Endothelial cell of umbilical vein (primary cell): ENCODE data around the gene PKNOX2. TPM values are rescaled to one million over a fixed set of nuclear protein-coding genes. Genes with fewer than 3 reads are reported as not detected.

Experiments
- BruUV-seq: library from RNA; stranded (reverse); fragments of 400-500 nt; replicated peaks from 2 replicates; lab custom pipeline; 2021; lab: Mats Ljungman, UMichigan
- CTCF ChIA-PET: fragments of 300-600, 350-600 bp; sonication (Branson Sonifier 250); formaldehyde crosslinking; loops from one replicate; lab custom pipeline; 2021; ENCODE audit warnings: antibody characterized with exemption, inconsistent platforms; lab: Charles Lee
- POLR2A ChIA-PET: fragments of 300-600, 350-600 bp; sonication (Branson Sonifier 250); formaldehyde crosslinking; loops from one replicate; lab custom pipeline; 2021; ENCODE audit warnings: antibody characterized with exemption, inconsistent platforms; lab: Charles Lee
- DNase-seq: peaks from one replicate; pipeline ENCODE4 v3.0.0-alpha.2; 2011; ENCODE audit warnings: low read depth, low spot score
- FAIRE-seq: peaks from 2 replicates; lab custom pipeline; 2011; peaks lifted over from hg19 to GRCh38; lab: Jason Lieb, UNC
- H2AFZ ChIP-seq: 2 replicates; pipeline ENCODE4 v1.6.0; 2012; ENCODE audit warnings: low read depth, low read length, control low read depth, inconsistent platforms
- H3K27ac ChIP-seq: 2 replicates; pipeline ENCODE4 v1.5.1; 2011; ENCODE audit warnings: low read depth, mild to moderate bottlenecking, control low read depth, low read length, moderate library complexity; ENCODE audit not compliant: insufficient read depth
- H3K27me3 ChIP-seq, 2 experiments: 2 replicates each; pipeline versions ENCODE4 v1.6.0 to v1.6.1; 2011; ENCODE audit warnings: low read length in 2 of 2, mixed read lengths in 1 of 2; ENCODE audit not compliant: control insufficient read depth in 2 of 2, insufficient read depth in 2 of 2
- H3K36me3 ChIP-seq, 2 experiments: 2 replicates in 1 of 2; 3 replicates in 1 of 2; pipeline ENCODE4 v1.5.1; 2011; ENCODE audit warnings: low read length in 2 of 2, mild to moderate bottlenecking in 1 of 2, moderate library complexity in 1 of 2; ENCODE audit not compliant: control insufficient read depth in 2 of 2, insufficient read depth in 2 of 2; ENCODE audit errors: extremely low read depth in 1 of 2
- H3K4me1 ChIP-seq: 3 replicates; pipeline ENCODE4 v1.5.1; 2011; ENCODE audit warnings: mild to moderate bottlenecking, low read length; ENCODE audit not compliant: control insufficient read depth, insufficient read depth; ENCODE audit errors: extremely low read depth
- H3K4me2 ChIP-seq: 2 replicates; pipeline ENCODE4 v1.6.1; 2011; ENCODE audit warnings: low read length, control low read depth, mixed read lengths; ENCODE audit not compliant: insufficient read depth
- H3K4me3 ChIP-seq, 3 experiments: fragments of 200-600 bp in 1 of 3; sonication (generic), shearing (Covaris generic) in 1 of 3; replicated peaks in 1 of 3; 2 replicates each; pipeline ENCODE4 v1.5.1; 2011 to 2016; ENCODE audit warnings: control low read depth in 3 of 3, low read length in 3 of 3, mild to moderate bottlenecking in 2 of 3, inconsistent platforms in 1 of 3, low read depth in 1 of 3, moderate library complexity in 1 of 3; ENCODE audit not compliant: insufficient read depth in 1 of 3
- H3K79me2 ChIP-seq: 2 replicates; pipeline ENCODE4 v1.6.0; 2012; ENCODE audit warnings: low read length, inconsistent platforms; ENCODE audit not compliant: control insufficient read depth, insufficient read depth
- H3K9ac ChIP-seq: replicated peaks from 2 replicates; pipeline ENCODE3; 2011; ENCODE audit warnings: low read length, control low read depth; ENCODE audit not compliant: insufficient read depth; ENCODE audit errors: extremely low read depth
- H3K9me1 ChIP-seq: replicated peaks from 3 replicates; pipeline ENCODE4 v1.6.0; 2011; ENCODE audit warnings: mild to moderate bottlenecking, low read length; ENCODE audit not compliant: control insufficient read depth, insufficient read depth; ENCODE audit errors: extremely low read depth
- H3K9me3 ChIP-seq: replicated peaks from 2 replicates; pipeline ENCODE4 v1.5.1; 2012; ENCODE audit warnings: low read length, inconsistent platforms; ENCODE audit not compliant: control insufficient read depth, insufficient read depth
- H4K20me1 ChIP-seq: replicated peaks from 2 replicates; pipeline ENCODE3; 2011; ENCODE audit warnings: mild to moderate bottlenecking, low read length; ENCODE audit not compliant: control insufficient read depth, insufficient read depth; ENCODE audit errors: extremely low read depth
- EZH2 ChIP-seq: IDR thresholded peaks from 2 replicates; pipeline ENCODE4 v1.6.1; 2012; ENCODE audit warnings: borderline replicate concordance, low read depth, mild to moderate bottlenecking, moderate library complexity, low read length, inconsistent platforms; ENCODE audit not compliant: severe bottlenecking
- FOS ChIP-seq: IDR thresholded peaks from 2 replicates; pipeline ENCODE4 v1.6.1; 2011; ENCODE audit warnings: mild to moderate bottlenecking, low read length, moderate library complexity, borderline replicate concordance; ENCODE audit not compliant: insufficient read depth
- JUN ChIP-seq: IDR thresholded peaks from 2 replicates; pipeline ENCODE4 v1.6.1; 2011; ENCODE audit warnings: borderline replicate concordance, low read depth; ENCODE audit not compliant: insufficient read length, insufficient read depth
- dilution Hi-C: fragments of 300-500 bp; cut with MboI; formaldehyde crosslinking; loops from one replicate; pipeline ENCODE4 v1.15.0; 2019; ENCODE audit warnings: low sequenced_read_pairs; ENCODE audit not compliant: extremely low pct_ligation_motif_present
- intact Hi-C: fragments of 100-400 bp; cut with micrococcal nuclease; formaldehyde crosslinking; loops from one replicate; pipeline ENCODE4 v1.10.0; 2022
- polyA plus RNA-seq, 4 experiments: library from polyadenylated mRNA; depleted of rRNA in 3 of 4; stranded (reverse) in 3 of 4; unstranded in 1 of 4; fragments of >200 nt; gene quantifications; 2 replicates each; pipeline versions ENCODE4 v1.2.1 to v1.2.3, GENCODE V29; 2011 to 2012; ENCODE audit warnings: missing spikeins in 1 of 4
- total RNA-seq: library from RNA; stranded (reverse); gene quantifications from 2 replicates; pipeline ENCODE4 v1.2.3, GENCODE V29; 2021
- TF ChIP-seq, protein P1 (sequence below): IDR thresholded peaks from 2 replicates; pipeline ENCODE4 v1.6.1; 2011; ENCODE audit not compliant: insufficient read depth, insufficient read length

The PKNOX2 gene
- total and polyA plus RNA-seq, 2 donors (not counting 3 experiments of a cell fraction or from before 2014, with no cell fraction given), result 0.11 to 0.91 TPM

DNA sequence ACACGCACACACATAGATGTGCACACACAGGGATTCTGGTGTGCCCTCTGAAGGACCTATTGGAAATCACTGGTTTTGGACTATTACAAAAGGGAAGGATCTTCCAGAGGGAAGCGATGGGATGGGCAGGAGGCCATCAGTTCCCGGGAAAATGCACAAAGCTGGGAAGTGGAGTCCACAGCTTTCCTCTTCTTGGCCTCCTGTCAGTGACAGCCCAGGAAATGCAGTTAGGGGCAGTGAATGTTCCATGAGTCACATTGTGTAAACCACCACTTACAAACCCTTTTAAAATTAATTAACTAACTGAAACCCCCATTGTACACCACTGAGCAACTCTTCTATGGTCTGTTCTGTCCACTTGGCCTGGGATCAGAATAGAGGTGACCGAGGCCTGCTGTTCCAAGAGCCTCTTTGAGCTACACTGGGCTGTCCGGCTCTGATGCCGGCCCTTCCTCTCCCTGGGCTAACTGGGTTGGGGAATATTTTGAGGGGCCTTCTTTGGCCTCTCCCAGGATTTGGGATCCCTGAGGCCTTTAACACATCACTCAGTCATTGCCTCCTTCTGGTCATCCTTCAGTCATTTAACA, 193.8 kb downstream of the PKNOX2 start:
- Histone ChIP-seq H2AFZ (no peak overlapping the region), H3K9ac (no peak overlapping the region), H3K4me1 (no peaks in the 10 kb centered on the region), H3K79me2 (no peaks in the 10 kb centered on the region), H3K9me1 (no peaks in the 10 kb centered on the region), H3K4me2 (no peak overlapping the region), H3K27me3 (no peaks in the 10 kb centered on the region), H3K27ac (no peak overlapping the region), H3K36me3 (no peaks in the 10 kb centered on the region), H3K9me3 (no peaks in the 10 kb centered on the region), H3K4me3 (no peak overlapping the region), H4K20me1 (no peaks in the 10 kb centered on the region)
- BruUV-seq, result no TSS peak
- intact Hi-C loops (no loop called here), dilution Hi-C loops (no loop called here)
- POLR2A ChIA-PET, result no interaction called here
- DNase-seq (no peak), FAIRE-seq (no peak)
- TF ChIP-seq FOS, result no peak
- TF ChIP-seq JUN, result peak; percentile 2
- CTCF ChIA-PET, result interaction anchor here (0.8 to 3.3 kb wide), 13 partner anchors 9 to 311 kb away, joined by 3 to 26 read pairs (median 4); partner anchors contain the start of gene PKNOX2

DNA sequence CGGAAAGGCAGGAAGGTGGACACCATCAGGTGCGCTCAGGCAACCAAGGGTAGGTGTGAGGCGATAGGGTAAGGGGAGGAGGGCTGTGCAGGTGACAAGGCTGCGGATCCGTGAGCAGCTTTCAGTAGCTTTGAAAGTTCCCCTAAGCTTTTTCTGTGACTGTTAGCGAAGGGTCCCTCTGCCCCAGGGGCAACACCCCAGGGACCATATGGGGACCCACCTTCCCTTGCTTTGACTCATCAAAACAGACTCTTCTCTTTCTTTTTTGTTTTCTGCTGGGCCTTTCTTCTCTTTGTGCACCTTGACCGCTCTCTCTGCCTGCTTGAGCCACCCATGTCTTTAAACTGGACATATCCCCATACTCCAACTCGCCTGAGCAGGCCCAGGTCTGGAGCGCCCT, 194.6 kb downstream of the PKNOX2 start:
- TF ChIP-seq EZH2 (no peak), FOS (no peak), JUN (no peak)
- TF ChIP-seq, protein P1, sequence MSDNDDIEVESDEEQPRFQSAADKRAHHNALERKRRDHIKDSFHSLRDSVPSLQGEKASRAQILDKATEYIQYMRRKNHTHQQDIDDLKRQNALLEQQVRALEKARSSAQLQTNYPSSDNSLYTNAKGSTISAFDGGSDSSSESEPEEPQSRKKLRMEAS, result no peak
- no peak overlapping the region for H3K4me3 ChIP-seq
- ChIA-PET CTCF (interaction anchor here (0.8 to 3.3 kb wide), 7 partner anchors 9 to 312 kb away, joined by 3 to 26 read pairs (median 6); partner anchors contain the start of gene PKNOX2), POLR2A (no interaction called here)
- no peaks in the 10 kb centered on the region for H3K9me3 ChIP-seq
- no peak overlapping the region for H3K27ac ChIP-seq
- no peaks in the 10 kb centered on the region for H3K36me3 ChIP-seq
- no peaks in the 10 kb centered on the region for H3K9me1 ChIP-seq
- FAIRE-seq, result no peak
- H2AFZ ChIP-seq, result no peak overlapping the region
- H4K20me1 ChIP-seq, result no peaks in the 10 kb centered on the region
- no peak overlapping the region for H3K9ac ChIP-seq
- H3K27me3 ChIP-seq, result no peaks in the 10 kb centered on the region
- no peaks in the 10 kb centered on the region for H3K79me2 ChIP-seq
- intact Hi-C loops, result no loop called here
- dilution Hi-C loops, result no loop called here
- peaks cover 3% of the 10 kb centered on the region for H3K4me1 ChIP-seq
- no peak for DNase-seq
- no TSS peak for BruUV-seq
- H3K4me2 ChIP-seq, result no peak overlapping the region
